ENCODE results near the gene CFAP53.

CFAP53 gene

DNA sequence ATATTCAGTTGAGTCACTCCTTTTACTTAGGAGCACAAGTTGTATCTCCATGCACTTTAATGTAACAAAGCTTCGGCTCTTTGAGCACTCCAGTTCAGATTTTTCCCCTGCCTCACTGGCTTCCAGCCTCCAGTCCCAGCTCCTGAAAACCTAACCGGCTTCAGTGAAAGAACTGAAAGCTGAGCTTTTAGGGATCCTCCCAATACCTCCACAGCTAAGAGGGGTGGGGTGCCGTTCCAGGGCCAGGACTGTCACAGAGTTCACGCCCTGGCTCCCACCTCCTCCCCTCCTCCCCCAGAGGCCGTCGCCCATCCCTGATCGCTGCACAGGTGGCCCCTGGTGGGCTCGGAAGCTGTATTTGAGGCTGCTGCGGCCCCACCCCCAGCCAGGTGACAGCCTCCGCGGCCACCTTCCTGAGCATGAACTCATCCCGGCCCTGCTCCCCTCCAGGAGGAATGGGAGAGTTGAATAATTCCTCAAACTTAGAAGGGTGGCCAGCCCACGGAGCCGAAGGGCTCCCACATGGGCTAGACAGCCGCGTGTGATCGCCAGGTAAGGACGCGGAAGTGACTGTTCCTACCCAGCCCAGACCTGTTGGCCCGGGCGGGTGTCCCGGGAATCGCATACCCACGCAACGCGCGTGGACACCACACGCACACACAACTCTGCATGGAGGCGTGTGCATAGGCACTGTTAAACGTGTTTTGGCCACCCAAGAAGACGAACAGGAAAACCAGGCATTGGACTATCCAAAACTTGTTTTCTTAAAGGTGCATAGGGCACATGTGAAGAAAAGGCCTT, 73.1 kb downstream of the CFAP53 start:
- no peak for DNase-seq

DNA sequence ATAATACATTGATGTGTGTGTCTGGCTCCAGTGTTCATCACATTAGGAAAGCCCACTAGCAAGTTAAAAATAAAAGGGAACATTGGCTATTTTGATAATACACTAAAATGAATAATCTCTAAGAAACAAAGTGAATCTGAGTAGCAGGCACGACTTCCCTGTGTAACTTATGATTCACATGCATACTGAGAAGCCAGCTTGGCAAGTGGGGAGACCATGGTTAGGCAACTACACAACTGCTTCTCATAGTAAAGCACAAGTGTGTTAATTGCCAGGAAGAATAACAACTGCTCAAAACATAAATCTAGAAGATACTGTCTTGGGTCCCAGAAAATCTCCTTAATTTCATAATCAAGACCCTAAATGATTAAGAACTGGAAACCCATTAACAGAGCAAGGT, 75.4 kb downstream of the CFAP53 start:
- no peak for DNase-seq

DNA sequence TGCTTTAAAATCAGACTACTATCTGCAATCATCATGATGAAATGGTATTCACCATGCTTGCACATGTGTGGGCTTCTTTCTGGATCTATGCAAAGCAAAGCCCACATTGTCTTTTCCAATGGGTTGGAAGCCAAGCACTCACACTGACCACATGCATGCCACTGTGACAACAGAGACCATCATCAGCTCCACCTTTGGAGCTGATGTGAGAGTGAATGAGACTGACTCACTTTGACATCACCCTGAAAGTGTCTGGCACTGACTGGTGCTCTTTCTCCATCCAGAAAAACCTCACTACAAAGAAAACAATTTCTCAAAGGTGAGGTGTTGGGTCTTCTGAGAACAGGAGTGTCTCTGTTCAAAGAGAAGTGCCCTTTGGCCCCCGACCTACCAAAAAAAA, 76.1 kb downstream of the CFAP53 start:
- DNase-seq: no peak

DNA sequence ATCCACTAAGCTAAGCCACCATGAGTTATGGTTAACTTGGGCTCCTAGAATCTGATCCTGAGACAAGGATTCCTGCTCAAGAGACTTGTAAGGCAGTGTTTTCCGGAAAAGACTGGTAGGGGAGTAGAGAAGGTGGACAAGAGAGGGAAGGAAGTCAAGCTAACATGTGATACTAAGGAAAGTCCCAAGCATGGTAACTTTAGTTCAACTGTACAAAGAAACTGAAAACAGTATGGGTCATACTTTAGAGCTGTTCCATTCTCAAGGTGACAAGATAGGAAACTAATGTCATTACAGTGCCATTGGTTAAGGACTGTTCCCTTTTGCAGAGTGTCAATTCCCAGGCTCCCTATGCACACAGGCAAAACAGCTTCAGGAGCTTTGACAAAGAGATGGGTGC, 77.1 kb downstream of the CFAP53 start:
- DNase-seq: no peak

DNA sequence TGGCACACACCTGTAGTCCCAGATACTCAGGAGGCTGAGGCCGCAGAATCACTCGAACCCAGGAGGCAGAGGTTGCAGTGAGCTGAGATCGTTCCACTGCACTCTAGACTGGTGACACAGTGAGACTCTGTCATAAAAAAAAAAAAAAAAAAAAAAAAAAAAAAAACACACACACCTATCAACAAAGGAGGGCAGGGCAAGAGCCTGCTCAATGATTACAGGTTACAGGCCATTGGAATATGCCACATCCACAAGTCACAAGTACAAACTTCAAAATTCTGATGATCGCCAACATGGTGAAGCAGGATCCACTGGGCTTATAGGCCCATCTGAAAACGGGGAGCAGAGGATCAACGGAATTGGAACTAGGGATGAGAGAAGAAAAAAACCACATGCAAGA, 77.6 kb downstream of the CFAP53 start:
- no peak for DNase-seq

DNA sequence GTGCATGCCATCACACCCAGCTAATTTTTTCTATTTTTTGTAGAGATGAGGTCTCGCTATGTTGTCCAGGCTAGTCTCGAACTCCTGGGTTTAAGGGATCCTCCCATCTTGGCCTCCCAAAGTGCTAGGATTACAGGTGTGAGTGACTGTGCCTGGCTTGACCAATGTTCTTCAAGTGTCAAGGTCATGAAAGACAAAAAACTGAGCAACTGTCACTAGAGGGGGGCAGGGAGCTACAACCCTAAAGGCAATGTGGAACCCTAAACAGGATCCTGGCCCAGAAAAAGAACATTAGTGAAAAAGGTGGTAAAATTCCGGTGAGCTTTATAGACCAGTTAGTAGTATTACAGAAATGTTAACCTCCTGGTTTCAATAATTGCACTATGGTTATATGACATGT, 78.6 kb downstream of the CFAP53 start:
- DNase-seq: no peak

DNA sequence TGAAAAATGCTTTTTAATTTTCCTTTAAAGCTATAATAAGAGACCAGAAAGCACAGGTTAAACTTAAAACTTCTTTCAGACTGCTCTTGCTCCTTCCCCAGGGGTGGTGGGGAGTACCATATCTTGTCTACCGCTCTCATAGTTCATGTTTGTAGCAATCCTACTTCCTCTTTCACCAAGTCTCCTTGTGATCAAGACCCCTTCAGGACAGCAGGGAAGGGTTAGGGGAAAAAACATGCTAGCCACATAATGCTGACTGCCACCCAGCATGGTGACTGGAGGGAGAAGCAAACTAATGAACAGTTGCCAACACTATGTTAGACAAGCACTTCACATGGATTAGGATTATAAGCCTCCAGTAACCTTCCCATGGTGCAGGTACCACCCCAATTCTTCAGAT, 79.9 kb downstream of the CFAP53 start:
- DNase-seq: no peak

DNA sequence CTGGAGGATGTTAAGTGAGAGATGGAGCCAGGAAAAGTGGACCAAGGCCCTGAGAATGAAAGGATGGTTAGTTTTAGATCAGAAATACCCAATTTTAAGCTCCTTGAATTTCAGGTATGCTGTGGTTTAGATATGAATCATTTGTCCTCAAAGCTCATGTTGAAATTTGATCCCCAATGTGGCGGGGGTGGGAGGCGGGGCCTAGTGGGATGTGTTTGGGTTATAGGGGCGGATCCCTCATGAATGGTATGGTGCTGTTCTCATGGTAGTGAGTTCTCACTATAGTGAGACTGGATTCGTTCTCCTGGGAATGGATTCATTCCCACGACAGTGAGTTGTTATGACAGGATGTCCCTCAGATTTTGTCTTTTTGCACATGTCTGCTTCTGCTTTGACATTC, 82.7 kb downstream of the CFAP53 start:
- no peak for DNase-seq

DNA sequence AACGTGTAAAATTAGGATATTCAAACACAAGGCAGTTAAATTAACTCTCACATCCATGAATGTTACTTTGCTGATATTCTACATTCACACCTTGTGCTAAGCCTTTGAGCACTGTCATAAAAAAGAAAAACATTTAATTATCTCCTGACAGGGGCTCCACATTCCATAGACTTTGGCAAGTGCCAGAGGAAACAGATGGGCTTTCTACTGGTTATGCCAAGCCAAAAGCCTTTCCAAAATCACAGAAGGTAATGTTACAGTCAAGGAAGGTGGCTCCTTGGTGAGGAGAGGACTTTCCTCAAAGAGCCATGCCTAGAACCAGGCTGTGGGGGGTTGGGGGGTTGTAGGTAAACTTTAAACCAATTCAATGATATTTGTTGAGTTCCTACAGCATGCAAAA, 83.8 kb downstream of the CFAP53 start:
- DNase-seq: no peak

DNA sequence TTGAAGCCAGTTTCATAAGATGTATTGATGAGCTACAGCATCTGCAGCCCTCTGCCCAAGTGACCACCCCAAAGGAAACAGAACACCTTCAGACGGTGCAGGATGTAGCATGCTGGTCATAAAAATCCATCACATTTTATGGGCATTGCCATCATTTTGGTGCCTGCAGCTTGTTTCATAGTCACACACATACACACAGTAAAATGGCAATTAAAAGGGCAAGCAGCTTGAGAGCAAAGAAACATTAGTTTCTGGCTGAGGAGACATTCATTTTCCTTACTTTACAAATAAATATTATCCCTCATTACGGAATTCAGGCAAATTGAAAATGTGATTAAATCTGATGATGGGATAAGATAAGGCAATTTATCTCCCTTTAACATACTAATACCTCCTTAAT, 84.7 kb downstream of the CFAP53 start:
- no peak for DNase-seq

DNA sequence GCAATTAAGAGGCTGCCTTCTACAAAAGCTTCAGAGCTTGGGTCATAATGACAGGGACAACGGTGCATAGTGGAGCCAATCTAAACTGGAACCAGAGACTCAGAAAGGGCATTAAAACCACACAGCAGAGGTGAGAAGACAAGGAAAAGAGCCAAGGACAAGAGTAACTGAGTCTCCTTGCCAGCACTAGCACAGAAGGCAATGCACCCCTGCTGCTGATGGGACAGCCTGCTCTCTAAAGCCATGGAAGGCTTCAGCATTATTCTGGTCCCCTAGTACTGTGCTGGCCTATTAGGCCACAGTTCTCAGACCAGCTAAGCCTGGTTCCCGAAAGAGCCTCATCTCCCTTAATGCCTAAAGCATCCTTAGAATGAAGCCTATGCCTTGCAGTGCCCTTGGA, 86.8 kb downstream of the CFAP53 start:
- no peak for DNase-seq

DNA sequence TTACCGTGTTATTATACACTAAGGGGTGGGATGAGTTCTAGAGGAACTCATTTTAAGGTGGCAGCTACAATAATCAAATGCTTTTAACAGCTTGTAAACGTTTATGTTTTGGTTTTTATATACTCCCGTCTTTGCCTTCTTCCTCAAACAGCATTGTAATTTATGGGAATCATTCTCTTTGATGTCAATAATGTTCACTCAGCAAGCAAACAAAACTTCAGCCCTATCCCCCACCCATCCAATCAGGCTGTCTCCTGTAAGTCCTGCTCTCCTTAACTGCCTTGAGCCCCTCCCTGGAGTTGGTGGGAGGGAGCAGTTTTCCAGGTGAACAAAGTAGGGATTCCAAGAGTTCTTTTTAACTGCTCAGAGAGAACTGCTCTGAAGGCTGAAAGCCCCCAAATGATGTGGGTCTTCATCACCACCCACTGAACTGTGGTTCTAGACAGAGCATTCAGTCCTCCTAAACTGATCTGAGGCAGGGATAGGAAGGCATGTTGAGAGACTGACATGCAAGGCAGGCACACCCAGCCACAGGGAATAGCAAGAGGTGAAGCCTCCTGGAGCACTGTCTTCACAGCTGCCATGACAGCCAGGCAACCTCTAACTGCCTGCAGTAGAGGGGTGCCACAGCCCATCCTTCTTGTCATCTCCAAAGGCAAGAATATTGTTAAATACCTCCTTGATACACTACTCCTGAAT, 88.9 kb downstream of the CFAP53 start:
- no peak for DNase-seq

All from midbrain (tissue), 1 donor.